A549 (cell line): Measurements from ENCODE around the gene ARPC3. TPM values are rescaled to one million over a fixed set of nuclear protein-coding genes. Genes with fewer than 3 reads are reported as not detected.
"Not testable (repeated sequence)": the region's sequence is repeated elsewhere in the genome, so short reads cannot be mapped to it uniquely, and the experiment has no call there.

ENCODE experiments used
- ATAC-seq, 2 experiments: fragments of 200-7000 bp in 1 of 2; fragments of >200 bp in 1 of 2; cut with Nextera tagmentation in 1 of 2; cut with Tn5 transposase in 1 of 2; 3 replicates each; pipeline versions ENCODE4 v1.8.0 to v1.9.1; 2018 to 2020; ENCODE audit warnings: mild to moderate bottlenecking in 1 of 2, moderate library complexity in 1 of 2
- CTCF ChIA-PET: fragments of 300-600 bp; sonication (Branson Sonifier 250); formaldehyde crosslinking; extraction: SDS; loops from one replicate; lab custom pipeline; 2021; ENCODE audit warnings: antibody characterized with exemption, inconsistent platforms; lab: Yijun Ruan, JAX
- POLR2A ChIA-PET: fragments of 350-600 bp; formaldehyde crosslinking; extraction: SDS; loops from one replicate; lab custom pipeline; 2021; ENCODE audit warnings: antibody characterized with exemption, inconsistent platforms; lab: Yijun Ruan, JAX
- DNase-seq, 2 experiments: peaks; one replicate each; pipeline versions ENCODE4 v3.0.0 to v3.0.0-alpha.2; 2011 to 2016; ENCODE audit warnings: low read depth in 1 of 2, low spot score in 1 of 2
- FAIRE-seq: peaks from 2 replicates; lab custom pipeline; 2011; peaks lifted over from hg19 to GRCh38; lab: Jason Lieb, UNC
- H3K27ac ChIP-seq, 2 experiments: fragments of >200 bp; sonication (Bioruptor Twin); formaldehyde crosslinking; 3 replicates each; pipeline ENCODE4 v1.5.1; 2016 to 2017
- H3K4me1 ChIP-seq: fragments of >200 bp; sonication (Bioruptor Twin); formaldehyde crosslinking; 3 replicates; pipeline ENCODE4 v1.6.1; 2016
- H3K4me2 ChIP-seq: fragments of >200 bp; sonication (Bioruptor Twin); formaldehyde crosslinking; 3 replicates; pipeline ENCODE4 v1.6.1; 2016
- H3K4me3 ChIP-seq: fragments of >200 bp; sonication (Bioruptor Twin); formaldehyde crosslinking; 3 replicates; pipeline ENCODE4 v1.5.1; 2016
- H3K9me3 ChIP-seq: fragments of >200 bp; sonication (Bioruptor Twin); formaldehyde crosslinking; 3 replicates; pipeline ENCODE4 v1.6.1; 2016
- FOSL2 ChIP-seq, 2 experiments: fragments of 450-650 bp in 1 of 2; fragments of >200 bp in 1 of 2; sonication (Bioruptor Twin) in 1 of 2; formaldehyde crosslinking; IDR thresholded peaks; 2 replicates each; pipeline versions ENCODE4 v1.5.0 to v1.6.1; 2016 to 2020; ENCODE audit warnings: mild to moderate bottlenecking in 1 of 2, moderate library complexity in 1 of 2
- GATA3 ChIP-seq: IDR thresholded peaks from 2 replicates; pipeline ENCODE4 v1.6.1; 2012; ENCODE audit warnings: borderline replicate concordance
- HDAC2 ChIP-seq: fragments of 200-600 bp; sonication (generic); IDR thresholded peaks from 2 replicates; pipeline ENCODE4 v1.6.1; 2016
- HEYL ChIP-seq: fragments of 250-450 bp; sonication (Bioruptor Pico); IDR thresholded peaks from 2 replicates; pipeline ENCODE4 v1.8.0; 2021; ENCODE audit warnings: mild to moderate bottlenecking, moderate library complexity
- MYC ChIP-seq: IDR thresholded peaks from 2 replicates; pipeline ENCODE4 v1.6.1; 2012; ENCODE audit warnings: mild to moderate bottlenecking, inconsistent platforms, low read length, improper control_type of control experiment, borderline replicate concordance
- POLR2A ChIP-seq: IDR thresholded peaks from 2 replicates; pipeline ENCODE4 v1.6.1; 2012; ENCODE audit warnings: mild to moderate bottlenecking, low read length
- RCOR1 ChIP-seq: fragments of 150-350 bp; IDR thresholded peaks from 2 replicates; pipeline ENCODE4 v1.6.1; 2014; ENCODE audit warnings: antibody characterized with exemption, low read length, low read depth
- RFX5 ChIP-seq: fragments of 450-650 bp; IDR thresholded peaks from 2 replicates; pipeline ENCODE4 v1.7.1; 2014; ENCODE audit warnings: antibody characterized with exemption, mild to moderate bottlenecking, moderate library complexity
- RNF2 ChIP-seq: fragments of 200-600 bp; sonication (generic); IDR thresholded peaks from 2 replicates; pipeline ENCODE4 v1.6.1; 2016; ENCODE audit warnings: low read depth, mild to moderate bottlenecking, antibody characterized with exemption, moderate library complexity, borderline replicate concordance
- SREBF2 ChIP-seq: fragments of 450-650 bp; IDR thresholded peaks from 2 replicates; pipeline ENCODE4 v1.6.1; 2014; ENCODE audit warnings: mild to moderate bottlenecking, moderate library complexity
- ZNF302 ChIP-seq: fragments of 250-450 bp; sonication (Bioruptor Pico); IDR thresholded peaks from 2 replicates; pipeline ENCODE4 v1.9.0; 2021; ENCODE audit warnings: inconsistent platforms, mild to moderate bottlenecking, moderate library complexity
- WGBS: methylation state at CpG from one replicate; pipeline ENCODE4 v1.1.6; 2017; ENCODE audit errors: missing lambda C conversion rate; 5-methylcytosine and 5-hydroxymethylcytosine counted together
- polyA plus RNA-seq, 4 experiments: library from polyadenylated mRNA; depleted of rRNA in 3 of 4; stranded (reverse); fragments of >200 nt; fragmentation: RNase III in 1 of 4; extraction: RNeasy Plus Mini Kit Qiagen cat#74134 plus additional on column Dnase treatment in 1 of 4; gene quantifications; 2 replicates in 3 of 4; 3 replicates in 1 of 4; pipeline ENCODE4 v1.2.3, GENCODE V29; 2011 to 2017
- TF ChIP-seq, protein P1 (sequence below): fragments of 250-450 bp; sonication (Bioruptor Pico); IDR thresholded peaks from 2 replicates; pipeline ENCODE4 v1.5.0; 2021; ENCODE audit warnings: mild to moderate bottlenecking, moderate library complexity, borderline replicate concordance
- TF ChIP-seq, protein P2 (sequence below): fragments of 250-450 bp; sonication (Bioruptor Pico); IDR thresholded peaks from 2 replicates; pipeline ENCODE4 v1.5.0; 2020; ENCODE audit warnings: low read depth, mild to moderate bottlenecking, moderate library complexity
- TF ChIP-seq, protein P3 (sequence below): fragments of 450-650 bp; IDR thresholded peaks from 2 replicates; pipeline ENCODE4 v1.6.1; 2014; ENCODE audit warnings: antibody characterized with exemption
- TF ChIP-seq, protein P4 (sequence below): fragments of 200-600 bp; sonication (generic); IDR thresholded peaks from 2 replicates; pipeline ENCODE4 v1.6.1; 2016; ENCODE audit warnings: antibody characterized with exemption, mild to moderate bottlenecking, moderate library complexity
- TF ChIP-seq, protein P5 (sequence below): fragments of >200 bp; sonication (Bioruptor Twin); formaldehyde crosslinking; IDR thresholded peaks from 3 replicates; pipeline ENCODE4 v1.6.1; 2016

ARPC3 gene
- polyA plus RNA-seq, 2 of the 4 experiments (the other 2 are of a cell fraction), result 83.3 to 718 TPM

DNA sequence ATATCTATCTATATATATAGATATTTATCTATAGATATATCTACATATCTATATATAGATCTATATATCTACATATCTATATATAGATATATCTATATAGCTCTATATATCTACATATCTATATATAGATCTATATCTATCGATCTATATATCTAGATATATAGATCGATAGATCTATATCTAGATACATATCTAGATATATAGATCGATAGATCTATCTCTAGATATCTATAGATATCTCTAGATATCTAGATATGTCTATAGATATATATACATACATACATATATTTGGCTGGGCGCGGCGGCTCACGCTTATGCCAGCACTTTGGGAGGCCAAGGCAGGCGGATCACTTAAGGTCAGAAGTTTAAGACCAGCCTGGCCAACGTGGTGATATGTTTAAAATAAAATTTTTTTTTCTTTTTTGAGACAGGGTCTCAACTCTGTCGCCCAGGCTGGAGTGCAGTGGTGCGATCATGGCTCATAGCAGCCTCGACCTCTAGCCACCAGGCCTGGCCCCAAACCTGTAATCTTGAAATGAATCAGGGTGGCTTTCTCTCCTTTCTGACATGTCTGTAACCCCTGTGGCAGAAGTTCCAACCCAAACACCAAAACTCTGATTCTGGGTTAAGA is 18.1 kb downstream of the ARPC3 start:
- DNase-seq (no peak), FAIRE-seq (no peak), ATAC-seq (no peak)
- 71% methylated on average over 12 of the region's 12 CpGs for WGBS
- Histone ChIP-seq H3K9me3 (no peaks in the 10 kb centered on the region), H3K4me3 (peak overlapping the region; percentile 45), H3K27ac (peak overlapping the region; percentile 76 to 90), H3K4me2 (peak overlapping the region; percentile 52), H3K4me1 (0 out of 3 replicates have a peak, but pooled peaks cover 3% of the 10 kb centered on the region)
- ChIA-PET CTCF (interaction anchor here (0.5 to 3.7 kb wide), 65 partner anchors 10 to 809 kb away, joined by 3 to 30 read pairs (median 5); partner anchors contain the start of genes ANKRD13A, ARPC3, FAM216A and GPN3), POLR2A (interaction anchor here (0.5 to 1.3 kb wide), 10 partner anchors 14 to 433 kb away, joined by 3 to 10 read pairs (median 6); partner anchors contain the start of genes ANKRD13A, ARPC3, FAM216A and GPN3)
- TF ChIP-seq, protein P1, sequence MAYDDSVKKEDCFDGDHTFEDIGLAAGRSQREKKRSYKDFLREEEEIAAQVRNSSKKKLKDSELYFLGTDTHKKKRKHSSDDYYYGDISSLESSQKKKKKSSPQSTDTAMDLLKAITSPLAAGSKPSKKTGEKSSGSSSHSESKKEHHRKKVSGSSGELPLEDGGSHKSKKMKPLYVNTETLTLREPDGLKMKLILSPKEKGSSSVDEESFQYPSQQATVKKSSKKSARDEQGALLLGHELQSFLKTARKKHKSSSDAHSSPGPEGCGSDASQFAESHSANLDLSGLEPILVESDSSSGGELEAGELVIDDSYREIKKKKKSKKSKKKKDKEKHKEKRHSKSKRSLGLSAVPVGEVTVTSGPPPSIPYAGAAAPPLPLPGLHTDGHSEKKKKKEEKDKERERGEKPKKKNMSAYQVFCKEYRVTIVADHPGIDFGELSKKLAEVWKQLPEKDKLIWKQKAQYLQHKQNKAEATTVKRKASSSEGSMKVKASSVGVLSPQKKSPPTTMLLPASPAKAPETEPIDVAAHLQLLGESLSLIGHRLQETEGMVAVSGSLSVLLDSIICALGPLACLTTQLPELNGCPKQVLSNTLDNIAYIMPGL (CRISPR knock-in tag), result no peak
- TF ChIP-seq, protein P2, sequence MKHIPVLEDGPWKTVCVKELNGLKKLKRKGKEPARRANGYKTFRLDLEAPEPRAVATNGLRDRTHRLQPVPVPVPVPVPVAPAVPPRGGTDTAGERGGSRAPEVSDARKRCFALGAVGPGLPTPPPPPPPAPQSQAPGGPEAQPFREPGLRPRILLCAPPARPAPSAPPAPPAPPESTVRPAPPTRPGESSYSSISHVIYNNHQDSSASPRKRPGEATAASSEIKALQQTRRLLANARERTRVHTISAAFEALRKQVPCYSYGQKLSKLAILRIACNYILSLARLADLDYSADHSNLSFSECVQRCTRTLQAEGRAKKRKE (CRISPR knock-in tag), result no peak
- TF ChIP-seq MYC (no peak), GATA3 (no peak), POLR2A (no peak), HDAC2 (no peak), RCOR1 (no peak), RNF2 (no peak), HEYL (no peak), ZNF302 (no peak), SREBF2 (no peak), FOSL2 (IDR thresholded peaks at IDR 0.05) (no peak), FOSL2 (CRISPR knock-in tag; IDR thresholded peaks at IDR 0.05) (no peak), RFX5 (no peak)
- TF ChIP-seq, protein P3, sequence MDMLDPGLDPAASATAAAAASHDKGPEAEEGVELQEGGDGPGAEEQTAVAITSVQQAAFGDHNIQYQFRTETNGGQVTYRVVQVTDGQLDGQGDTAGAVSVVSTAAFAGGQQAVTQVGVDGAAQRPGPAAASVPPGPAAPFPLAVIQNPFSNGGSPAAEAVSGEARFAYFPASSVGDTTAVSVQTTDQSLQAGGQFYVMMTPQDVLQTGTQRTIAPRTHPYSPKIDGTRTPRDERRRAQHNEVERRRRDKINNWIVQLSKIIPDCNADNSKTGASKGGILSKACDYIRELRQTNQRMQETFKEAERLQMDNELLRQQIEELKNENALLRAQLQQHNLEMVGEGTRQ, result no peak
- TF ChIP-seq, protein P4, sequence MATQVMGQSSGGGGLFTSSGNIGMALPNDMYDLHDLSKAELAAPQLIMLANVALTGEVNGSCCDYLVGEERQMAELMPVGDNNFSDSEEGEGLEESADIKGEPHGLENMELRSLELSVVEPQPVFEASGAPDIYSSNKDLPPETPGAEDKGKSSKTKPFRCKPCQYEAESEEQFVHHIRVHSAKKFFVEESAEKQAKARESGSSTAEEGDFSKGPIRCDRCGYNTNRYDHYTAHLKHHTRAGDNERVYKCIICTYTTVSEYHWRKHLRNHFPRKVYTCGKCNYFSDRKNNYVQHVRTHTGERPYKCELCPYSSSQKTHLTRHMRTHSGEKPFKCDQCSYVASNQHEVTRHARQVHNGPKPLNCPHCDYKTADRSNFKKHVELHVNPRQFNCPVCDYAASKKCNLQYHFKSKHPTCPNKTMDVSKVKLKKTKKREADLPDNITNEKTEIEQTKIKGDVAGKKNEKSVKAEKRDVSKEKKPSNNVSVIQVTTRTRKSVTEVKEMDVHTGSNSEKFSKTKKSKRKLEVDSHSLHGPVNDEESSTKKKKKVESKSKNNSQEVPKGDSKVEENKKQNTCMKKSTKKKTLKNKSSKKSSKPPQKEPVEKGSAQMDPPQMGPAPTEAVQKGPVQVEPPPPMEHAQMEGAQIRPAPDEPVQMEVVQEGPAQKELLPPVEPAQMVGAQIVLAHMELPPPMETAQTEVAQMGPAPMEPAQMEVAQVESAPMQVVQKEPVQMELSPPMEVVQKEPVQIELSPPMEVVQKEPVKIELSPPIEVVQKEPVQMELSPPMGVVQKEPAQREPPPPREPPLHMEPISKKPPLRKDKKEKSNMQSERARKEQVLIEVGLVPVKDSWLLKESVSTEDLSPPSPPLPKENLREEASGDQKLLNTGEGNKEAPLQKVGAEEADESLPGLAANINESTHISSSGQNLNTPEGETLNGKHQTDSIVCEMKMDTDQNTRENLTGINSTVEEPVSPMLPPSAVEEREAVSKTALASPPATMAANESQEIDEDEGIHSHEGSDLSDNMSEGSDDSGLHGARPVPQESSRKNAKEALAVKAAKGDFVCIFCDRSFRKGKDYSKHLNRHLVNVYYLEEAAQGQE, result no peak
- TF ChIP-seq, protein P5, sequence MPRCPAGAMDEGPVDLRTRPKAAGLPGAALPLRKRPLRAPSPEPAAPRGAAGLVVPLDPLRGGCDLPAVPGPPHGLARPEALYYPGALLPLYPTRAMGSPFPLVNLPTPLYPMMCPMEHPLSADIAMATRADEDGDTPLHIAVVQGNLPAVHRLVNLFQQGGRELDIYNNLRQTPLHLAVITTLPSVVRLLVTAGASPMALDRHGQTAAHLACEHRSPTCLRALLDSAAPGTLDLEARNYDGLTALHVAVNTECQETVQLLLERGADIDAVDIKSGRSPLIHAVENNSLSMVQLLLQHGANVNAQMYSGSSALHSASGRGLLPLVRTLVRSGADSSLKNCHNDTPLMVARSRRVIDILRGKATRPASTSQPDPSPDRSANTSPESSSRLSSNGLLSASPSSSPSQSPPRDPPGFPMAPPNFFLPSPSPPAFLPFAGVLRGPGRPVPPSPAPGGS, result no peak

DNA sequence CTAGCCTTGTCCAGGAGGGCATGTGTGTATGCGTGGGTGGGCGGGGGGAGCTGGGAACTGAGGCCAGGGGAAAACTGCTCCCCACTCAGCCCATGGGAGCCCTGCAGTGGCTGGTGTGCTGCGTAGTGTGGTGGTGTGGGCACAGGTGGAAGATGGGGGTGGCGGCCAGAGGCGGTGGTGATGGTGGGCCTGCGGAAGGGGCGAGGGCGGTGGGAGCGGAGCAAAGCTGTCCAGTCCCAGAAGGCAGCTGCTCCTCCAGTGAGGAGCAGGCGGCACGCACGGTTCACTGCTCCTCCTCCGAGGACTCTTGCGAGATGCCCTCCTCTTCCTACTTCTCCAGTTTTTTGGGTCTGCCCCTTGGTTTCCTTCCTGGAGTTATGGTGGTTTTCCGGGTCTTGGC is 20.5 kb downstream of the ARPC3 start:
- FAIRE-seq, H3K9me3 ChIP-seq, H3K4me3 ChIP-seq, H3K27ac ChIP-seq, H3K4me2 ChIP-seq, POLR2A ChIA-PET, H3K4me1 ChIP-seq, DNase-seq: not testable (repeated sequence)
- CTCF ChIA-PET, result interaction anchor here (1.0 to 2.4 kb wide), 2 partner anchors 326 to 330 kb away, joined by 3 to 12 read pairs; no protein-coding TSS in a partner anchor
- ATAC-seq, result 0 out of 6 replicates have a peak, but pooled peaks of 1 of the 2 experiments have one; percentile 36
- WGBS, result 93% methylated on average over 15 of the region's 15 CpGs
